ENCODE results near the gene NPR1. TPM values are rescaled to one million over a fixed set of nuclear protein-coding genes. Genes with fewer than 3 reads are reported as not detected.

NPR1 gene
- total and polyA plus RNA-seq, 7 donors, result 4.5 to 11.1 (median 8.5) TPM

DNA sequence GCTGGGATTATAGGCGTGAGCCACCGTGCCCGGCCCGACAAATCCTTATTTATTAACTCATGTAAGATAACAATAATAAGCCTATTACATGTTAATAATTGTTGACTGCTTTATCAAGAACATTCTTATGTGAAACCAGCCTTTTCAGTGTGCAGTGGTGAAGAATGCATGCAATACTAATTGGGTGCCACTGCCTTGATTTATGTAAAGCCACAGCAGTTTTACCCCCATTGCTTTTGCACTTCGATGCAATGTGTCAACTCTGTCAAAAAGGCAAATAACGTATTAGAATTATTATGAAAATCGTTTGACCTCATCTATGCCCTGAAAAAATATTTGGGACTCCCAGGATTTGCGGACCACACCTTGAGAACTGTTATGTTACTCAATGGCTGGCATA is 18.3 kb downstream of the NPR1 start:
- TF ChIP-seq, protein P1, sequence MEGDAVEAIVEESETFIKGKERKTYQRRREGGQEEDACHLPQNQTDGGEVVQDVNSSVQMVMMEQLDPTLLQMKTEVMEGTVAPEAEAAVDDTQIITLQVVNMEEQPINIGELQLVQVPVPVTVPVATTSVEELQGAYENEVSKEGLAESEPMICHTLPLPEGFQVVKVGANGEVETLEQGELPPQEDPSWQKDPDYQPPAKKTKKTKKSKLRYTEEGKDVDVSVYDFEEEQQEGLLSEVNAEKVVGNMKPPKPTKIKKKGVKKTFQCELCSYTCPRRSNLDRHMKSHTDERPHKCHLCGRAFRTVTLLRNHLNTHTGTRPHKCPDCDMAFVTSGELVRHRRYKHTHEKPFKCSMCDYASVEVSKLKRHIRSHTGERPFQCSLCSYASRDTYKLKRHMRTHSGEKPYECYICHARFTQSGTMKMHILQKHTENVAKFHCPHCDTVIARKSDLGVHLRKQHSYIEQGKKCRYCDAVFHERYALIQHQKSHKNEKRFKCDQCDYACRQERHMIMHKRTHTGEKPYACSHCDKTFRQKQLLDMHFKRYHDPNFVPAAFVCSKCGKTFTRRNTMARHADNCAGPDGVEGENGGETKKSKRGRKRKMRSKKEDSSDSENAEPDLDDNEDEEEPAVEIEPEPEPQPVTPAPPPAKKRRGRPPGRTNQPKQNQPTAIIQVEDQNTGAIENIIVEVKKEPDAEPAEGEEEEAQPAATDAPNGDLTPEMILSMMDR (IDR thresholded peaks at IDR 0.05), result no peak

DNA sequence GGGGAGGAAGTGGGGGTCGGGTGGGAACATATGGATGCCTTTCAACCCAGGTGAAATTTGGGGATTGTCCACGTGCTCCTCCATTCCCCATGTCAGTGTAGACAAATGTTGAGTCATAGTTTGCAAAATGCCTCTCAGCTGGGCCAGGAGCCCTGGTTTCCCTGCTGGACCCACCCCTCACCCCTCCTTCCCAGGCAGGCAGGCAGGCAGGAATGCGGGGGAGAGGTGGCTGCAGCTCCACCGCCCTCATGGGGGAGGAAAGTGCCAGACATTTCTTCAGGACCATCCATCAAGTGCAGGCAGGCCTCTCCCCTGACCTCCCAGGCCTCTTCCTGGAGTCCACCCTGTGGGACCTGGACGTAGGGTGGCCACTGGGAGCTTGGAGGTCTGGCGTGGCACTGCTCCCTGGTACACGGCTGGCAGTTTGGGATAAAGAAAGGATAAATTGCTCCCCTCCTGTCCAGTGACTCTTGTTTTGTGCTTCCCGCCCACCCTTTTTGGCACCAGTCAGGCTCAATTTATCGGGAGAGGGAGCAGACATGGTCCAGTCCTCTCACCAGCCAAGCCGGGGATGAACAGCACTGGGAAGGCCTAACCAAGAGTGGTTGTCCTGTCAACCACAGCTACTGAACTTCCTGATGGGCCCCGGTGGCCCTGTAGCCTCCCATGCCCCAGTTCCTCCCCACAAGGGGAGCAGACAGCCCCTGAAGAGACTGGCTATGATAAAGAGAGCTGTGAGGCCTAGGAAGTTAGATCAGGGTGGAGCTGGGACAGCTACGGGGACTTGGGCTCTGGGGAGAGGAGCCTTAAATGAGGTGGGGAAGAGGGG is 18.9 kb downstream of the NPR1 start:
- peak overlapping the region; percentile 64 for H3K27ac ChIP-seq
- H3K27me3 ChIP-seq (ENCODE audit: insufficient read depth in 3 of 3, low read length in 2 of 3), result no peaks in the 10 kb centered on the region
- TF ChIP-seq, protein P1 (IDR thresholded peaks at IDR 0.05), result no peak
- DNase-seq, result peak; percentile 69 to 73
- intact Hi-C loops (cut with DNase I), result no loop called here
- no peaks in the 10 kb centered on the region for H3K9me3 ChIP-seq
- peak in 3 of 4 donors; percentile 34 to 55 (median 48) for ATAC-seq
- 60 to 72% (median 67%) methylated on average over 12 of the region's 12 CpGs for WGBS, 3 donors
- H3K36me3 ChIP-seq (ENCODE audit: insufficient read depth in 1 of 2, low read depth in 1 of 2), result no peaks in the 10 kb centered on the region
- peaks cover 6% of the 10 kb centered on the region for H3K4me1 ChIP-seq
- H3K4me3 ChIP-seq, result peak overlapping the region; percentile 7

More for the DNA sequence above, 18.3 kb downstream of the NPR1 start:
- ATAC-seq (no peak), DNase-seq (no peak)
- 86 to 88% (median 87%) methylated on average over 8 of the region's 8 CpGs for WGBS, 3 donors
- H3K9me3 ChIP-seq, result no peaks in the 10 kb centered on the region
- H3K4me3 ChIP-seq, result no peak overlapping the region
- peak overlapping the region; percentile 64 for H3K27ac ChIP-seq
- H3K4me1 ChIP-seq, result peaks cover 6% of the 10 kb centered on the region
- H3K36me3 ChIP-seq (ENCODE audit: insufficient read depth in 1 of 2, low read depth in 1 of 2), result no peaks in the 10 kb centered on the region
- no peaks in the 10 kb centered on the region for H3K27me3 ChIP-seq (ENCODE audit: insufficient read depth in 3 of 3, low read length in 2 of 3)
- intact Hi-C loops (cut with DNase I), result no loop called here

DNA sequence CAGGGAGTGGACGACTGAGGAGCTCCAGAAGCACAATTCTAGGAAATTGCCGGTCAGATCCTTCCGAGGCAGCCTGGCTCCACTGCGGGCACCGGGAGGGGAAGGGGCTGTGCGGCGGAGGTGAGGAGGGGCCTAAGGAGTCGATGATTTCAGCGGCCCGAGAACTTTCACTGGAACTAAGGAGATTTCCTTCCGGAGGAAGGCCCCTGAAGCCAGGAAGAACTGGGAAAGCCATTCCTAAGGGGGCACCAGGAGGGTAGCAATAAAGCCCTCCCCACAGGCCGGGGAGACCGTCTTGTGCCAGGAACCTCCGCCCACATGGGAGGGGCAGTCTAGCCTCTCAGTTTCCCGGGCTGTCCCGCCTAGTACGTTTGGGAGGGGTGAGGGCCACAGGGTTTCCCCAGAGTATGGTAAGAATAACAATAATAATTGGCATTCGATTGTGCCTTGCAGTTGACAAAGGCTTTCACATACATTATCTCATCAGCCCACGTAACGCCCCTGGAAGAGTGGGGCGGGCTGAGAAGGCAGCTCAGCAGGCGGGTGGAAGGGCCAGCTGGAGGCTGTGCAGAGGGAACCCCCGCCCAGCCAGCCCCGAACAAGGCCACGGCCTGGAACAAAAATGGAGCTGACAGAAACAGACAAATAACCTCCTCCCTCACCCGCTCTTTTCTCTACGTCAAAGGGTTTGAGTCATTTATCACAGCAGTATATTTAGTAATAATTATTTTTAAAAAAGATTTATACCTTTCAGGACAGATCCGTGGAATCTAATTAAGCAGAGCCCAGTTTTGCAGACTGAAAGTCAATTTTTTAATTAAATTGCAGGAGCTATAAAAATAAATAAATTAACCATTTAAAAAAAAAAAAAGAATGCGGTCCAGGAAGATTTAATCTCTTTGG is 19.8 kb downstream of the NPR1 start:
- no peaks in the 10 kb centered on the region for H3K27me3 ChIP-seq (ENCODE audit: insufficient read depth in 3 of 3, low read length in 2 of 3)
- TF ChIP-seq, protein P1 (IDR thresholded peaks at IDR 0.05), result no peak
- intact Hi-C loops (cut with DNase I), result no loop called here
- WGBS, 3 donors, result 34 to 35% (median 35%) methylated on average over 29 of the region's 29 CpGs
- peak; percentile 44 to 77 (median 66) for ATAC-seq
- peak overlapping the region; percentile 7 for H3K4me3 ChIP-seq
- peak; percentile 72 to 77 for DNase-seq
- H3K36me3 ChIP-seq (ENCODE audit: insufficient read depth in 1 of 2, low read depth in 1 of 2), result no peaks in the 10 kb centered on the region
- H3K27ac ChIP-seq, result peak overlapping the region; percentile 64
- H3K4me1 ChIP-seq, result peaks cover 6% of the 10 kb centered on the region
- no peaks in the 10 kb centered on the region for H3K9me3 ChIP-seq

DNA sequence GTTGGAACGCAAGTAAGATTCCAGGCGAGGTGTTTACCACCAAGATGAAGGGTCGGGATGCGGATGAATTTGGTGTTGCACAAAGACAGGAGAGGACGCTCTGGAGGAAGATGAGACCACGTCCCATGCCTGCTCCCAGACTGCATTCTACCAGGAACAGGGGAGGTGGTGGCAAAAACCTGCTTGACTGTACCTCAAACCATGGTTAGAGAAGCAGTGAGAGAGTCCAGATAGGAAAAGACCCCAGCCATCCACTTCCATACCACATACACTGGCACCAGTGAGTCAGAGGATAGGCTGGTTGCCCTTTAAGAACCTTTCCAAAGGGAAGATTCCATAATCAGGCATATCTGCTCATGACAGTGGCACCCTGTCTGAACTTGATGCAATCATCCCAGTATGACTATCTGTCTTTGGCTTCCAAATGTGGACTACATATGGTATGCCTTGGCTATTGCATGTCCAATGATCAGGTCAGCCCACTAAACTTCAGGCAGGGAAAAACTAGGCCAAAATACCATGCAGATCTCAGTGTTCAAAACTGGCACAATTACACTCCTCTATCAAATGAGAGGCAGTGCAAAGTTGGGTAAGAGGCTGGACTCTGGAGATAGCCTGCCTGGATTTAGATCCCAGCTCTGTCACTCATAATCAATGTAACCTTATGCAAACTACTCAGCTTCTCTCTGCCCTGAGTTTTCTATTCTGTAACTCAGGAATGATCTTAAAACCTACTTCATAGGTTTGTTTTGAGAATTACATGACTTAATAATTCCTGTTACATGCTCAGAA is 20.6 kb downstream of the NPR1 start:
- H3K4me3 ChIP-seq, result no peak overlapping the region
- H3K27me3 ChIP-seq (ENCODE audit: insufficient read depth in 3 of 3, low read length in 2 of 3), result no peaks in the 10 kb centered on the region
- 81 to 93% (median 89%) methylated on average over 6 of the region's 6 CpGs for WGBS, 3 donors
- intact Hi-C loops (cut with DNase I), result no loop called here
- H3K27ac ChIP-seq, result peak overlapping the region; percentile 64
- TF ChIP-seq, protein P1 (IDR thresholded peaks at IDR 0.05), result no peak
- peak; percentile 39 to 69 (median 64) for ATAC-seq
- DNase-seq, result no peak
- no peaks in the 10 kb centered on the region for H3K9me3 ChIP-seq
- H3K4me1 ChIP-seq, result peaks cover 6% of the 10 kb centered on the region
- no peaks in the 10 kb centered on the region for H3K36me3 ChIP-seq (ENCODE audit: insufficient read depth in 1 of 2, low read depth in 1 of 2)
